Measurements from ENCODE around the gene PRMT7. TPM values are rescaled to one million over a fixed set of nuclear protein-coding genes. Genes with fewer than 3 reads are reported as not detected.

The PRMT7 gene
- total and polyA plus RNA-seq, 2 donors (not counting 1 experiment from before 2014, with no cell fraction given), result 76.9 to 80.4 TPM

GRCh38 chr16:68289202-68289601 lies 21.6 kb upstream of the PRMT7 start:
- peaks cover 2 to 45% of the 10 kb centered on the region in 2 experiments for H3K36me3 ChIP-seq (replicated peaks in 1 of 2; ENCODE audit: control extremely low read depth in 1 of 2, control insufficient read depth in 1 of 2, extremely low read depth in 1 of 2, insufficient read depth in 2 of 2, low read length in 1 of 2)
- no peaks in the 10 kb centered on the region for H3K27me3 Mint-ChIP-seq
- H3K27ac ChIP-seq (ENCODE audit: low read length in 2 of 2), result peak overlapping the region; percentile 56 to 92
- H3K9ac ChIP-seq (ENCODE audit: low read length), result peak overlapping the region; percentile 38
- no peaks in the 10 kb centered on the region for H3K9me3 ChIP-seq (ENCODE audit: control extremely low read depth in 1 of 3, control insufficient read depth in 2 of 3, insufficient read depth in 1 of 3, low read length in 2 of 3)
- no peak overlapping the region for H2AFZ ChIP-seq (ENCODE audit: insufficient read depth, low read depth, low read length, poor library complexity, severe bottlenecking)
- peak overlapping the region; percentile 51 for H3K4me2 ChIP-seq (replicated peaks; ENCODE audit: low read depth, low read length, poor library complexity, severe bottlenecking)
- peak overlapping the region; percentile 93 for H3K27ac Mint-ChIP-seq
- H3K4me1 ChIP-seq (ENCODE audit: control insufficient read depth in 2 of 2, insufficient read depth in 2 of 2, low read length in 2 of 2), result peaks cover 61 to 80% of the 10 kb centered on the region in 2 donors
- H3K27me3 ChIP-seq (replicated peaks in 1 of 4; ENCODE audit: control extremely low read depth in 1 of 4, control insufficient read depth in 3 of 4, insufficient read depth in 4 of 4, low read length in 3 of 4), result no peaks in the 10 kb centered on the region
- peaks cover 67% of the 10 kb centered on the region for H3K4me1 Mint-ChIP-seq
- intact Hi-C loops (cut with micrococcal nuclease), result loop anchor here (1.0 to 5.0 kb wide), 6 partner anchors 14 to 290 kb away; partner anchors contain the start of genes DPEP2, PLA2G15, SLC7A6 and SLC7A6OS
- ATAC-seq (ENCODE audit: low read depth), result no peak
- H3K9me3 Mint-ChIP-seq (ENCODE audit: insufficient read depth), result no peaks in the 10 kb centered on the region
- peak overlapping the region; percentile 58 for H3K4me3 Mint-ChIP-seq
- no peak for DNase-seq
- ChIA-PET CTCF (interaction anchor here (1.2 to 10.2 kb wide), 7 partner anchors 9 to 40 kb away, joined by 3 to 289 read pairs (median 7); partner anchors contain the start of genes PRMT7, SLC7A6 and SLC7A6OS), POLR2A (interaction anchor here (0.8 to 1.8 kb wide), 3 partner anchors 9 to 32 kb away, joined by 4 to 11 read pairs (median 4); partner anchors contain the start of gene SLC7A6)
- H4K20me1 ChIP-seq (ENCODE audit: control insufficient read depth, insufficient read depth, low read length, poor library complexity, severe bottlenecking), result no peaks in the 10 kb centered on the region
- WGBS (ENCODE audit: insufficient coverage), result 75% methylated on average over 2 of the region's 2 CpGs
- TF ChIP-seq EZH2 (IDR thresholded peaks at IDR 0.05; ENCODE audit: borderline replicate concordance, insufficient read depth, low read depth, low read length, poor library complexity, severe bottlenecking), result no peak
- no peak for TF ChIP-seq CTCF (IDR thresholded peaks at IDR 0.05)
- H3K79me2 ChIP-seq (ENCODE audit: control insufficient read depth, insufficient read depth, low read length), result peaks cover 80% of the 10 kb centered on the region
- H3K4me3 ChIP-seq (ENCODE audit: control extremely low read depth in 1 of 5, extremely low read depth in 1 of 5, insufficient read depth in 1 of 5, low read depth in 2 of 5, low read length in 4 of 5), result peak overlapping the region in 1 of 5 experiments; percentile 4
